Body of pancreas (tissue), 4 donors: Measurements from ENCODE around the gene LPAR2.

Source experiments
- CTCF ChIP-seq, 7 experiments: fragments of 450-650 bp in 4 of 7; fragments of 200-600 bp in 3 of 7; sonication (generic) in 3 of 7; IDR thresholded peaks; one replicate each; pipeline ENCODE4 v1.5.1; 2016 to 2019; ENCODE audit warnings: antibody characterized with exemption in 7 of 7
- POLR2A ChIP-seq, 3 donors: fragments of 450-650 bp; IDR thresholded peaks; one replicate each; pipeline ENCODE4 v1.6.1; 2016; ENCODE audit warnings: antibody characterized with exemption in 3 of 3, mild to moderate bottlenecking in 2 of 3

- TF ChIP-seq CTCF (IDR thresholded peaks at IDR 0.05) (no peak), POLR2A (IDR thresholded peaks at IDR 0.05) (no peak)
Observed at GRCh38 chr19:19632661-19633060, 4.6 kb upstream of the LPAR2 start.
